GM18907 (cell line): ENCODE measurements around the gene ABHD14A.
"Not testable (repeated sequence)": the region's sequence is repeated elsewhere in the genome, so short reads cannot be mapped to it uniquely, and the experiment has no call there.

ENCODE experiments used
- ATAC-seq: cut with Tn5 transposase; IDR thresholded peaks from one replicate; pipeline ENCODE4 v1.9.1; 2021; ENCODE audit warnings: mild to moderate bottlenecking, moderate library complexity; ENCODE audit not compliant: unreplicated experiment

ABHD14A gene

GRCh38 chr3:51970606-51971300 lies 4.1 kb upstream of the ABHD14A start:
- no peak for ATAC-seq

- ATAC-seq = no peak
Observed at GRCh38 chr3:51971350-51971749, 3.5 kb upstream of the ABHD14A start.

GRCh38 chr3:51974277-51974962 lies 444 bp upstream of the ABHD14A start:
- ATAC-seq = peak; percentile 10

DNA sequence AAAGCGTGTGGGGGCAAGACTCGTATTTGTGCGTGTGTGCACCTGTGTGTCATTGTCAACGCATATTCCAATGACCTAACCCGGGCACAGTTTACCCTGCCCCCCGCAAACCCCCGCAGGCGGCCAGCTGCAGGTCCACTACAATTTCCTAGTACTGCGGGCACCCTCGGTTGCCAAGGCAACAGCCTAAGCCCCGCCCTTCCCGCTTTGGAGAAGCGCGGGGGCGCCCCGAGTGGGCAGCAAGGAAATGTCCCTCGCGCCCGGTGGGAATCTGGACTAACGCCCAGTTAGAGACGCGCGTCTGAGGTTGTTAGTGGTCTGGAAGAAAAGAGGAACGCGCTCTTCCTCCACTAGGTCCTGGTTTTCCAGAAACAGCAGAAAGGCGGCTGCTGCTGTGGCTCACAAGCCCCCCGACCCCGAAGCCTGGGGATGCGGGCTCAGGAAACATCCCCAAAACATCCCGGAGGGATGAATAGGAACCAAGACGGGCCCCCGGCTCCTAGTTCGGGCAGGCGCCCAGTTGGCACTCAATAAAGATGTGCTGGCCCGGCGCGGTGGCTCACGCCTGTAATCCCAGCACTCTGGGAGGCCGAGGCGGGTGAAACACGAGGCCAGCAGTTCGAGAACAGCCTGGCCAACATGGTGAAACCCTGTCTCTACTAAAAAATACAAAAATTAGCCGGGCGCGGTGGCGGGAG lies 1.1 kb downstream of the ABHD14A start:
- ATAC-seq = no peak

DNA sequence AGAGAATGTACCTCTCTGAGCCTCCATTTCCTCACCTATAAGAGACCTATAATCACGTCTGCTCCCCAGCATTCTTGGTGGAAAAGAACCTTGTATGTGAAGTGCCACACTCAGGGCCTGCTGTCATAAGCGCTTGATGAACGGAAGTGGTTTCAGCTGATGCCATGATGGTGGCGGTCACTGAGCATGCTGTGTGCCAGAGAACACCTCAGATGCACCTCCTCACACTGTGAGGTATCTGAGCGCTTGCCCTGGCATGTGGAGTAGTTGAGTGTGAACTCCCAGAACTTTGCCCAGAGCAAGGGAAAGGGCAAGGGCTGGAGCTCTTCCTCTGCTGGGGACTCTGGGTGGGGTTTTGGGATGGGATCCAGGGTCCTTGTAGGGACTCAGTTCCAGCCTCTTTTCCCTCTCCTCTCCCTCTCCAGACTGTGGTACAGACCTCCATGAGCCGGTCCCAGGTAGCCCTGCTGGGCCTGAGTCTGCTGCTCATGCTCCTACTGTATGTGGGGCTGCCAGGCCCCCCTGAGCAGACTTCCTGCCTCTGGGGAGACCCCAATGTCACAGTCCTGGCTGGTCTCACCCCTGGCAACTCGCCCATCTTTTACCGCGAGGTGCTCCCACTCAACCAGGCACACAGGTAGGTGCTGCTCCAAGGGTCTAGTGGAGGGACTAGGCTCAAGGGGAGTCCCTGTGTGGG lies 2.7 kb downstream of the ABHD14A start:
- no peak for ATAC-seq

GRCh38 chr3:51978143-51978502 lies 3.3 kb downstream of the ABHD14A start:
- ATAC-seq = no peak

- ATAC-seq = no peak
Observed at GRCh38 chr3:51980253-51980652, 5.4 kb downstream of the ABHD14A start.

DNA sequence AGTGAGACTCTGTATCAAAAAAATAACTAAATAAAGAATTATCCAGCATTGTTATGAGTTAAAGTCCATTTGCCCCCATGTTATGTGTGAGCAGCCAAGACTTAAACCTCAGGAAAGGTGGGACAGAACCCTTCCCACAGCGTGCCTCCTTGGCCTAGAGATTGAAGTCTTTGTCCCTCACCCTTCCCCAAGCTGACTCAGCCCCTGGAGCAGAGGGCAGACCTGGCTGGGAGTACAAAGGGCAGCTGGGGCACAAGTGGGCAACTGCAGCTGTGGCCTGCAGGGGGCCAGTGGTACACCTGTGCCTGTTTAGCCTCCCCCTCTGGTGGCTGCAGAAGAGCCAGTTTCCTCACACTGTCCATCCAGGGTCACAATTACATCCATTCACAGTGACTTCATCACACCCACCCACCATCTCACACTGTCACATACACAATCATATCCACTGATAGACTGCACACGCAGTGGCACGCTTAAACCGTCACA lies 7.5 kb downstream of the ABHD14A start:
- ATAC-seq = peak; percentile 55

DNA sequence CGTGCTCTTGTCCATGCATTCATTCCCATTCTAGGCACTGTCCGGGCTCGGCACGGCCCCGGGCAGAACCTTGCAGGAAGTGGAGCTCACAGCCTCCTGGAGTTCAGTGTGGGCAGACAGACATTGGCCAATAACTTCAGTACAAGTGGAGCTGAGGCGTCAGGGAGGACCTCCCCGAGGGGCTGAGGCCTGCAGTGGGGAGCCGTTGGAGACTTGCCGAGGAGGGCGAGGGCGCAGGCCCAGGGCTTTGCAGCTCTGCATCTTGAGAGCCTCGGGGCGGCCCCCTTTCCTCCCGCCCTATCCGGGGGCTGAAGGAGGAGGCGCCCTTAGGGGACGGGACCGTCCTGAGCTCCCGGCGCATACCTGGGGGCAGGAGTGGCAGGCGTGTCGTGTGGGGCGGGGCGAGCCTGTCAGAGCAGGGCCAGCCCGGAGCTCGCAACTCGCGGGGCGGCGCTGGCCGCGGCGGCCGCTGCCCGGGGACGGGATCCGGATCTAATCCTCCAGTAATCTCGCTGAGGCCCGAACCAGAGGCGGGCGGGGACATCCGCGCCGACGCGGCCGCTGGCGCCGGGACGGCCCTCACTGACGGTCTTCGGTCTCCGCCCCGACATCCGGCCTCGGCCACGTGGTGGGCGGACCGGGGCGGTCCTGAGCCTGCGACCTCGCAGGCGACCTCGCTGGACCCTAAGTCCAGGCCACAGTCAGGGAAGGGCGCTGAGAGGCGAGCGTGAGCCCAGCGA lies 8.1 kb downstream of the ABHD14A start, which contains the start of gene ACY1:
Gene ACY1, plus strand, starts transcription at position 698 of the 740 bp plus-strand sequence. CDS start 530 bp downstream, outside the sequence.
- peak; percentile 74 for ATAC-seq

DNA sequence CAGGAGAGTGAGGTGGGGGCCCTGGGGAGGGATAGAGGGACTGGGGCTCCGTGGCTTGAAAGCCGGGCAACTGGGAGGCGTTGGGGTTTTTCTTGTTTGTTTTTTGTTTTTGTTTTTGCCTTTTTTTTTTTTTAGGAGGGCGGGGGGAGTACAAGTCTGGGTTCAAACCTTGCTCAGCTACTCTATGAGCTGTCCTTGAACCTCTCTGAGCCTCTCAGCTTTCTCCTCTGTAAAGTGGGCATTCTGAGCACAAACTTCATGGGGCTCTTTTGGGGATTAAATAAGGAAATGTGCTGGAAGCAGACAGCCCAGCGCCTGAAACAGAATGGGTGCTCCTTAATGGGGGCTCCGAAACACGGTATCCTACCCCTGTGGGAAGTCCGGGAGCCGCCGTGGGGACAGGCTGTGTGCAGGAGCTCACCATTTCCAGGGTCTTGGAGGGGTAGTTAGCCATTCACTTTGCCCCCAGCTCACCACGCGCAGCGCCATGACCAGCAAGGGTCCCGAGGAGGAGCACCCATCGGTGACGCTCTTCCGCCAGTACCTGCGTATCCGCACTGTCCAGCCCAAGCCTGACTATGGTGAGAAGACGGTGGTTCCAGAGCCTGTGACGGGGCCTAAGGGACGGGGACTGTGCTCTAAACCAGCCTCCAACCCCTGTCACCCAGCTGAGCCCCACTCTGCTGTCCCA lies 8.9 kb downstream of the ABHD14A start:
- ATAC-seq = no peak

DNA sequence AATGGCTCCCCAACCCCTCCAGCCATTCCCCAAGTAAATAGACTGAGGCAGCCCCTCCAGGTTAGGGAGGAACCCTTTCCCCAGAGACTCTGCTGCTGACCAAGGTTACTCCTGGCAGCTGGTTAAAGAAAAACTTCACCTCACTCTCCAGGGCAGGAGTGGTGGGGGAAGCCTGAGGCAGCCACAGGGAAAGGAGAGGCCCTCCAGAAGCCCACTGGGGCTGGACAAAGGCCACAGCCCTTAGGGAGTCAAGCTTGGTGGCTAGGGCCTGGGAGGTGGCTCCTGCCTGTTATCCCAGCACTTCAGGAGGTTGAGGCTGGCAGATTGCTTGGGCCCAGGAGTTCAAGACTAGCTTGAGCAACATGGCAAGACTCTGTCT lies 9.4 kb downstream of the ABHD14A start:
- ATAC-seq = no peak

- no peak for ATAC-seq
Observed at GRCh38 chr3:51985063-51985462, 10.2 kb downstream of the ABHD14A start.

GRCh38 chr3:51986010-51986947 lies 11.4 kb downstream of the ABHD14A start:
- no peak for ATAC-seq

DNA sequence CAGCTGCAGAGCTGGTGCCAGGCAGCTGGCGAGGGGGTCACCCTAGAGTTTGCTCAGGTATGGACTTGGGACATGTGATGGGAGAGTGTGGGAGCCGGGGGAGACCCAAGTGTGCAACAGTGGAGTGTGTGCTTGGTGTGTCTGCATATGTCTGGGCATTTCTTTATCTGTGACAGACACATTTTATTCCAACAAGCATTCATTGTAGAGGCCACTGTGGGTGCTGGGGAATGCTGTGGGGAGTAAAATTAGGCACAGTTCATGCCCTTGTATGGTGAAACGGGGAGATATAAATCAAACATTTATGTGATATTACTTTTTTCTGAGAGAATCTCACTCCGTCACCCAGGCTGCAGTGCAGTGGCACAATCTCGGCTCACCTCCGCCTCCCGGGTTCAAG lies 12.7 kb downstream of the ABHD14A start:
- no peak for ATAC-seq

- ATAC-seq = no peak
Observed at GRCh38 chr3:51988286-51989146, 13.7 kb downstream of the ABHD14A start.

DNA sequence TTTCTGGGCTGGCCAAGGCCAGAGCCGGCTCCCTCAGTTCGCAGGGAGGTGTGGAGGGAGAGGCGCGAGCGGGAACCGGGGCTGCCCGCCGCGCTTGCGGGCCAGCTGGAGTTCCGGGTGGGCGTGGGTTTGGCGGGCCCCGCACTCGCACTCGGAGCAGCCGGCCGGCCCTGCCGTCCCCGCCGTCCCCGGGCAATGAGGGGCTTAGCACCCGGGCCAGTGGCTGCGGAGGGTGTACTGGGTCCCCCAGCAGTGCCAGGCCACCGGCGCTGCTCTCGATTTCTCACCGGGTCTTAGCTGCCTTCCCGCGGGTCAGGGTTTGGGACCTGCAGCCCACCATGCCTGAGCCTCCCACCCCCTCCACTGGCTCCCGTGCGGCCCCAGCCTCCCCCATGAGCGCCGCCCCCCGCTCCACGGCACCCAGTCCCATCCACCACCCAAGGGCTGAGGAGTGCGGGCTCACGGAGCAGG lies 15.7 kb downstream of the ABHD14A start:
- not testable (repeated sequence) for ATAC-seq

DNA sequence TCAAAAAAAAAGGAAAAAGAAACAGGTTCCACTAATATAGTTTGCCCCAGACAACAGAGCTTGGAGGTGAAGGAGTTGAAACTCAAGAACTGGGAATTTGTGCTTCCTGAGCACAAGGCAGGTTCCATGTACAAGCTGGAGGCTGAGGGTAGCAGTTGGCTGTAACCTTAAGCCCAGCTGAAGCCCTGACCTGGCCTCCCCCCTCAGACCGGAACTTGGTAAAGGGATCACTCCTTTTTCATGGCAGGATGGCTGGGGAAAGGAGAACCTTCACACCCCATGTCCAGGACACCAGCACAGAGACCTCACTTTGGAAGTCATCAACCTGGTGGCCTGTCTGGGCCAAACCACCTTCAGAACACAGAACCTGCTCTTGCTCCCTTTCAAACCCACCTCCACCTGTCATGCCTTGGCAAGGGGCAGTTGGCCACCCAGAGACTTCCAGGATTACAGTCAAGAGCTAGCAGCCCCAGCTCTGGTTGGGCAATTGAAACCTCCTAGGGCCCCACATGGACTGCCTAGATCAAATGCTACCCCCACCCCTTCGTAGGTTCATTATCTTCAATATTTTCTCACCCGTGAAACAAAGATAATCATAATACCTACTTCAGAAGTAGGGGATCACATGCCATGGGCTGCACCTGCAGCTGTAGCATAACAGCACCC lies 17.3 kb downstream of the ABHD14A start:
- ATAC-seq = no peak
